Sigmoid colon (tissue), 4 donors: ENCODE results near the gene SAFB.

ENCODE experiments used
- EP300 ChIP-seq, 4 donors: sonication (generic); formaldehyde crosslinking; IDR thresholded peaks; one replicate each; pipeline ENCODE4 v1.6.1; 2017; ENCODE audit warnings: antibody characterized with exemption in 4 of 4
- POLR2AphosphoS5 ChIP-seq, 4 donors: sonication (generic); formaldehyde crosslinking; IDR thresholded peaks; one replicate each; pipeline ENCODE4 v1.6.1; 2017; ENCODE audit warnings: antibody characterized with exemption in 4 of 4
- TF ChIP-seq, protein P1 (sequence below), 4 experiments: fragments of 450-650 bp in 3 of 4; fragments of 200-600 bp in 1 of 4; IDR thresholded peaks; one replicate each; pipeline ENCODE4 v1.5.1; 2016 to 2019; ENCODE audit warnings: antibody characterized with exemption in 4 of 4, mild to moderate bottlenecking in 3 of 4, moderate library complexity in 2 of 4

DNA sequence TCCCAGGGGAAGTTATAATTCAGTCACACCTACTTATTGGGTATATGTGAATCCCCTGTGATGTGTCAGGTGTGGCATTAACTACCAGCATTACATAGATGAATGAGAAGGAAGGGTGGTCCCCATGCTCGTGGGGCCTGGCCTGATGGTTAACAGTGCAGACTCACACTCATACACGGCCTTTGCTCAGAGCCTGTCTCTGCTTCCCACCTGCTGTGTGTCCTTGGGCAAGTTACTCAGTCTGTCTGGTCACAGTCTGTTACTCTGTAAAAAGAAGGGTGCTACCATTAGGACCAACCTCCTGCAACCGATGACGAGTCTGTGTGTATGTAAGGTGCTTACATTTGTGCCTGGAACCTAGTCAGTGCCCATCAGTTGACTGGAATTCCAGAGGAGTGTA, 23.8 kb downstream of the SAFB start:
- TF ChIP-seq EP300 (IDR thresholded peaks at IDR 0.05) (no peak), POLR2AphosphoS5 (IDR thresholded peaks at IDR 0.05) (no peak)
- TF ChIP-seq, protein P1, sequence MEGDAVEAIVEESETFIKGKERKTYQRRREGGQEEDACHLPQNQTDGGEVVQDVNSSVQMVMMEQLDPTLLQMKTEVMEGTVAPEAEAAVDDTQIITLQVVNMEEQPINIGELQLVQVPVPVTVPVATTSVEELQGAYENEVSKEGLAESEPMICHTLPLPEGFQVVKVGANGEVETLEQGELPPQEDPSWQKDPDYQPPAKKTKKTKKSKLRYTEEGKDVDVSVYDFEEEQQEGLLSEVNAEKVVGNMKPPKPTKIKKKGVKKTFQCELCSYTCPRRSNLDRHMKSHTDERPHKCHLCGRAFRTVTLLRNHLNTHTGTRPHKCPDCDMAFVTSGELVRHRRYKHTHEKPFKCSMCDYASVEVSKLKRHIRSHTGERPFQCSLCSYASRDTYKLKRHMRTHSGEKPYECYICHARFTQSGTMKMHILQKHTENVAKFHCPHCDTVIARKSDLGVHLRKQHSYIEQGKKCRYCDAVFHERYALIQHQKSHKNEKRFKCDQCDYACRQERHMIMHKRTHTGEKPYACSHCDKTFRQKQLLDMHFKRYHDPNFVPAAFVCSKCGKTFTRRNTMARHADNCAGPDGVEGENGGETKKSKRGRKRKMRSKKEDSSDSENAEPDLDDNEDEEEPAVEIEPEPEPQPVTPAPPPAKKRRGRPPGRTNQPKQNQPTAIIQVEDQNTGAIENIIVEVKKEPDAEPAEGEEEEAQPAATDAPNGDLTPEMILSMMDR (IDR thresholded peaks at IDR 0.05), result no peak
